Measurements from ENCODE around the gene TP63. TPM values are rescaled to one million over a fixed set of nuclear protein-coding genes. Genes with fewer than 3 reads are reported as not detected.

The TP63 gene
- total RNA-seq, 4 donors from 2014 or later = 0.27 TPM; not detected in 3

GRCh38 chr3:189803254-189803653 is 172.1 kb downstream of the TP63 start:
- Histone ChIP-seq H3K4me1 (no peaks in the 10 kb centered on the region), H3K4me3 (no peak overlapping the region), H3K9me3 (no peaks in the 10 kb centered on the region), H3K36me3 (no peaks in the 10 kb centered on the region), H3K27ac (no peak overlapping the region), H3K27me3 (no peaks in the 10 kb centered on the region)
- no peak for DNase-seq
- TF ChIP-seq POLR2A (IDR thresholded peaks at IDR 0.05) = no peak
- TF ChIP-seq CTCF (IDR thresholded peaks at IDR 0.05) = no peak

DNA sequence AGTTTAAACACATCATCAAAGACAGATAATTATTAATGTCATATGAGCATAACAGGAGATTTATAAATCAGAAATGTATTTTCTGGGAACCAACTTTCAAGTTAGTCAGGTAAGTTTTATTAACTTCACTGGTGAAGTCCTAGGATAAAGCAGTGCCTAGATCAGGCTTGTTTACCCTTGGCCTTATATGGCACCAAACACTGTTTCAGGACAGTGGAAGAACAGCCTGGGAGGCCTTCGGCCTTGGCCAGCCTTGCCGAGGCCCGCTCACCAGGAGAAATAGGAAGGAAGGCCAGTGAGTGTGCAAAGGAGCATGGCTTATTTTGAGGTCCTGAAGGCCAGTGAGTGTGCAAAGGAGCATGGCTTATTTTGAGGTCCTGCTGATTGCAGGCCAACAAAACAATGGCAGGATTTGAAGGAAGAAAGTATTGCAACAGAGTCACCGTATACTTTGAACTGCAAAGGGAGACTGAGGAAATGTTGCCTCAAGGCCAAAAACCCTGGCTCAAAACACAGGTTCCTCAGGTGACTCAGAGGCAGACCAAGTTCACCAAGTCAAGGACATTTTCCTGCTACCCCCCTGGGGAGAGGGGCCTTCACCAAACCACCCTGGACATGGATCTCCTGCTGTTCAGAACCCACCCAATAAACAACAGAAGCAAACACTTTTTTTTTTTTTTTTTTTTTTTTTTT is 174.3 kb downstream of the TP63 start:
- H3K4me3 ChIP-seq = no peak overlapping the region
- no peaks in the 10 kb centered on the region for H3K27me3 ChIP-seq
- DNase-seq = no peak
- TF ChIP-seq POLR2A (IDR thresholded peaks at IDR 0.05) (no peak), CTCF (IDR thresholded peaks at IDR 0.05) (no peak)
- no peaks in the 10 kb centered on the region for H3K36me3 ChIP-seq
- H3K4me1 ChIP-seq = no peaks in the 10 kb centered on the region
- no peaks in the 10 kb centered on the region for H3K9me3 ChIP-seq
- no peak overlapping the region for H3K27ac ChIP-seq

- no peak for TF ChIP-seq POLR2A (IDR thresholded peaks at IDR 0.05)
- no peak for TF ChIP-seq CTCF (IDR thresholded peaks at IDR 0.05)
- DNase-seq = no peak
- Histone ChIP-seq H3K36me3 (no peaks in the 10 kb centered on the region), H3K27me3 (no peaks in the 10 kb centered on the region), H3K4me1 (no peaks in the 10 kb centered on the region), H3K27ac (no peak overlapping the region), H3K4me3 (no peak overlapping the region), H3K9me3 (no peaks in the 10 kb centered on the region)
Measured at GRCh38 chr3:189806171-189806951, 175.2 kb downstream of the TP63 start.

- TF ChIP-seq POLR2A (IDR thresholded peaks at IDR 0.05) = no peak
- no peak for TF ChIP-seq CTCF (IDR thresholded peaks at IDR 0.05)
- H3K4me1 ChIP-seq = no peaks in the 10 kb centered on the region
- no peak for DNase-seq
- H3K36me3 ChIP-seq = no peaks in the 10 kb centered on the region
- no peaks in the 10 kb centered on the region for H3K27me3 ChIP-seq
- no peak overlapping the region for H3K4me3 ChIP-seq
- no peaks in the 10 kb centered on the region for H3K9me3 ChIP-seq
- no peak overlapping the region for H3K27ac ChIP-seq
Measured at GRCh38 chr3:189808246-189809007, 177.2 kb downstream of the TP63 start.

- Histone ChIP-seq H3K27me3 (no peaks in the 10 kb centered on the region), H3K9me3 (no peaks in the 10 kb centered on the region), H3K4me1 (no peaks in the 10 kb centered on the region), H3K36me3 (no peaks in the 10 kb centered on the region), H3K4me3 (no peak overlapping the region), H3K27ac (no peak overlapping the region)
- DNase-seq = no peak
- no peak for TF ChIP-seq POLR2A (IDR thresholded peaks at IDR 0.05)
- no peak for TF ChIP-seq CTCF (IDR thresholded peaks at IDR 0.05)
Measured at GRCh38 chr3:189809583-189809982, 178.4 kb downstream of the TP63 start.

Data from Peyer's patch (tissue), 4 donors.